ENCODE results near the gene MLLT3. TPM values are rescaled to one million over a fixed set of nuclear protein-coding genes. Genes with fewer than 3 reads are reported as not detected.
A peak's percentile ranks its signal among the peaks of the same experiment; 100 is the strongest.

The MLLT3 gene
- total and polyA plus RNA-seq, 2 of the 8 experiments (the other 6 are each of a cell fraction or from before 2014, with no cell fraction given) = 5.9 to 9.6 TPM

DNA sequence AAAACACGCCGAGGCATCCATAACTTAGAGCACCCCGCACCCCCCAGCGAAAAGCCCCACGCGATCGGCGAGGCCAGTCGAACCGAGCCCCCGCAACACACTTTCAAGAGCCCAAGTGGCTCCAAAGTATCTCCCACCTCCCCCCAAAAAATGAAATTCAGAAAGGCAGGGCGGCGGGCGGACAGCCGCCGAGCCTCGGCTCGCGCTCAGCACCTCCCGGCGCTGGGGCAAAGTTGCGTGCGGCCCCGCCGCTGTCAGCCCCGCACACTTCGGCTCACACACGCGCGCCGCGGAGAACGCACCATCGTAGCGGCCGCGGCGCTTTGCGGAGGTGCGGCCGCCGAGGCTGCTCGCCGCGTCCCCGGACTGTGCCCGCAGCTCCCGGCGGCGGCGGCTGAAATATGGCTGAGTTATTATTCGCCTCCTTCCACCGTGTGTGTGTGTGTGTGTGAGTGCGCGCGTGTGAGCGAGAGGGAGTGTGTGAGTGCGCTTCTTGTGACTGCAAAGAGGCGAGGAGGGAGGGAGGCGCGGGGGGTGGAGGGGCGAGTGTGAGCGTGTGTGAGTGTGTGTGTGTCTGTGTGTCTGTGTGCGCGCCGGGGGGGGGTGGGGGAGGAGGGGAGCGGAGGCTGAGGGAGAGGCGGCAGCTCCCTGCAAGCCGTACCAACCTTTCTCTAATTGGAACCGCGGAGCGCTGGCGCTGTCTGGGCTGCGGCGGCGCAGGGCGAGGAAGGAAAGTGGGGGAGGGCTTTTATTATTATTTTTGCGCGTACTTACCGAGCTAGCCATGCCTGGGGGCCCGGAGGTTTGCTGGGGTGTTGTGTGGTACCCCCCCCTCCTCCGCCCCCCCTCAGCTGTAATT is 599 bp downstream of the MLLT3 start:
- Histone ChIP-seq H3K4ac (replicated peaks; ENCODE audit: insufficient read length, low read depth, low read length) (no peak overlapping the region), H3K27me3 (replicated peaks in 1 of 4; ENCODE audit: control insufficient read depth in 3 of 4, extremely low read depth in 1 of 4, insufficient read depth in 3 of 4, low read length in 3 of 4) (peaks cover 11 to 51% (median 40%) of the 10 kb centered on the region in 4 experiments), H2BK15ac (ENCODE audit: low read length) (no peak overlapping the region), H3K14ac (ENCODE audit: insufficient read length) (no peak overlapping the region), H4K5ac (ENCODE audit: insufficient read length, low read depth, low read length) (peak overlapping the region; percentile 57), H4K8ac (ENCODE audit: extremely low read depth, insufficient read depth, low read length) (peak overlapping the region; percentile 1; the same call in 1 of the 2 replicates), H2AFZ (ENCODE audit: low read length) (no peak overlapping the region; the same call in 1 of the 2 replicates), H3K4me2 (ENCODE audit: insufficient read depth in 1 of 2, low read depth in 2 of 2, low read length in 2 of 2) (peak overlapping the region; percentile 96 to 98), H3K79me1 (ENCODE audit: low read depth, low read length) (no peaks in the 10 kb centered on the region), H3K36me3 (ENCODE audit: control insufficient read depth in 2 of 4, insufficient read depth in 4 of 4, low read length in 3 of 4) (no peaks in the 10 kb centered on the region), H2BK5ac (ENCODE audit: low read depth, low read length) (no peak overlapping the region), H3K4me3 (ENCODE audit: extremely low read depth in 1 of 4, insufficient read depth in 2 of 4, low read depth in 3 of 4, low read length in 4 of 4) (peak overlapping the region; percentile 67 to 97 (median 80)), H4K20me1 (replicated peaks in 1 of 2; ENCODE audit: control insufficient read depth in 1 of 2, insufficient read depth in 2 of 2, low read length in 2 of 2) (peaks cover 0 to 5% of the 10 kb centered on the region in 2 experiments), H3K4me1 (replicated peaks in 1 of 4; ENCODE audit: control insufficient read depth in 3 of 4, insufficient read depth in 4 of 4, low read length in 3 of 4) (peaks cover 0 to 17% (median 3%) of the 10 kb centered on the region in 4 experiments; a peak in 5 of 7 replicates), H3K18ac (ENCODE audit: extremely low read depth, low read length) (no peak overlapping the region), H3K23me2 (ENCODE audit: low read depth, low read length) (peaks cover 28% of the 10 kb centered on the region), H4K91ac (replicated peaks; ENCODE audit: insufficient read length, low read length) (no peak overlapping the region), H3K79me2 (ENCODE audit: control insufficient read depth in 1 of 2, insufficient read depth in 2 of 2, low read length in 2 of 2) (no peaks in the 10 kb centered on the region), H3K56ac (replicated peaks; ENCODE audit: insufficient read length, low read depth, low read length) (no peak overlapping the region), H3K9ac (replicated peaks in 1 of 4; ENCODE audit: extremely low read depth in 1 of 4, low read depth in 3 of 4, low read length in 3 of 4) (no peak overlapping the region; a peak in 1 of 7 replicates), H2BK120ac (replicated peaks; ENCODE audit: low read depth, low read length) (no peak overlapping the region), H3K9me3 (ENCODE audit: insufficient read depth in 2 of 2, low read depth in 1 of 2, low read length in 1 of 2) (no peaks in the 10 kb centered on the region), H2BK20ac (ENCODE audit: low read length) (no peak overlapping the region), H2AK5ac (ENCODE audit: low read depth, low read length) (no peak overlapping the region), H2BK12ac (ENCODE audit: low read depth, low read length) (no peak overlapping the region), H3K23ac (ENCODE audit: insufficient read length) (no peak overlapping the region), H3K27ac (ENCODE audit: low read depth, low read length) (no peak overlapping the region)
- WGBS, 2 experiments (ENCODE audit: extremely low coverage in 1 of 2, insufficient coverage in 1 of 2, insufficient read length in 1 of 2, insufficient replicate concordance in 2 of 2, low coverage in 1 of 2, low lambda C conversion rate in 2 of 2, missing lambda C conversion rate in 1 of 2) = 1% methylated on average over 54 of the region's 82 CpGs; no CpG with 5 or more reads in 1 of the 2 experiments
- ChIA-PET POLR2A (ENCODE audit: partially characterized antibody) (interaction anchor here (0.6 to 2.0 kb wide), 7 partner anchors 8 to 131 kb away, joined by 3 to 7 read pairs (median 3); partner anchors contain the start of gene FOCAD), CTCF (ENCODE audit: partially characterized antibody) (interaction anchor here (0.7 to 1.5 kb wide), 10 partner anchors 10 to 497 kb away, joined by 3 to 7 read pairs (median 4); no protein-coding TSS in a partner anchor)
- FAIRE-seq = no peak
- DNase-seq (ENCODE audit: low read depth in 1 of 2, low spot score in 2 of 2) = peak in 1 of 2 experiments; percentile 66
- TF ChIP-seq RNF2 (IDR thresholded peaks at IDR 0.05; ENCODE audit: borderline replicate concordance, low read depth, low read length, missing control alignments, poor library complexity, severe bottlenecking) (no peak), RAD21 (IDR thresholded peaks at IDR 0.05 in 1 of 2, conservative IDR thresholded peaks at IDR 0.05 in 1 of 2; ENCODE audit: low read depth in 2 of 2, low read length in 2 of 2) (0 out of 4 replicates have a peak, but pooled peaks of 1 of the 2 experiments have one; percentile 0), POLR2AphosphoS5 (IDR thresholded peaks at IDR 0.05; ENCODE audit: low read depth, low read length) (no peak), KDM4A (IDR thresholded peaks at IDR 0.05; ENCODE audit: low read depth, low read length, severe bottlenecking) (peak; percentile 98), RFX5 (IDR thresholded peaks at IDR 0.05; ENCODE audit: borderline replicate concordance, low read depth, low read length) (no peak), YY1 (IDR thresholded peaks at IDR 0.05; ENCODE audit: low read depth, low read length) (no peak), TCF12 (IDR thresholded peaks at IDR 0.05; ENCODE audit: low read depth, low read length) (no peak), SIX5 (IDR thresholded peaks at IDR 0.05; ENCODE audit: low read depth, low read length) (no peak), CBX8 (IDR thresholded peaks at IDR 0.05; ENCODE audit: borderline replicate concordance, low read depth, low read length) (no peak)

All from H1 (cell line).